HG03442 (cell line): ENCODE data around the gene CALML5.
"Not testable (repeated sequence)": the region's sequence is repeated elsewhere in the genome, so short reads cannot be mapped to it uniquely, and the experiment has no call there.

ENCODE experiments used
- ATAC-seq: cut with Tn5 transposase; IDR thresholded peaks from one replicate; pipeline ENCODE4 v1.9.1; 2021; ENCODE audit warnings: mild to moderate bottlenecking, moderate library complexity; ENCODE audit not compliant: unreplicated experiment

The CALML5 gene

GRCh38 chr10:5485948-5486852 lies 13.2 kb downstream of the CALML5 start:
- ATAC-seq = no peak

GRCh38 chr10:5485290-5485689 lies 14.1 kb downstream of the CALML5 start:
- ATAC-seq = no peak

DNA sequence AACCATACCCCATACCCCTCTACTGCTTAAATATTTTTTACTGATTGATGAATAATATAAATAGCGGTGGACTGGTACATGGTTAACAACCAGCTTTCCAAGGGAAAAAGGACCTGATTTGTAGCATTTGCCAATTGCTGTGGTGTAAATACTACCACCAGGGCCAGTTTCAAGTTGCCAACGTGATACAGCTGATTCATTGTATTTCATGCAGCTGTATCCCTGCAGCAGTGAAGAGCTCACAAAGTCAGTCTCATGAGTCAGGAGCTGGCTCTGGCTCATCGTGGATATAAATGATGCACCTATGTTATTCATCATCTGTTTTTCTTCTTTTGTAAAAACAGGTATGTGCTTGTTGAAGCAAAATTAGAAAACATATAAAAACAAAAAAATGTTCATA lies 15.2 kb downstream of the CALML5 start:
- no peak for ATAC-seq

DNA sequence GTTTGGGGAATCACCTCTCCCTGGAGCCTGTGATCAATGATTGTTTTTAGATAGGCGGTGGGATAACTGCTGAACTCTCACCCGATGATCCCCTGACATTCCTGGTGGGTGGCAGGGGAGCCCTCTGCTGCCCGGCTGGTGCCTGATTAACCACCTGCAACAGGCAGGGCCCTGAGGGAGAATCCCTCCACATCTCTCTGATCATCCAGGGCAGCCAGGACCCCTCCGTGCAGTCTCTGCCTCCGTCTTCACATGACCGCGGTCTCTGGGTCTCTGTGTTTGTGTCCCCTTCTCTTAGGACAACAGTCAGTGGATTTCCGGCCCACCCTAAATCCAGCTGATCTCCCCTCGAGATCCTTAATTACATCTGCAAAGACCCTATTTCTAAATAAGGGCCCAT lies 17.4 kb downstream of the CALML5 start:
- ATAC-seq = no peak

- no peak for ATAC-seq
Measured at GRCh38 chr10:5481121-5481520, 18.2 kb downstream of the CALML5 start.

DNA sequence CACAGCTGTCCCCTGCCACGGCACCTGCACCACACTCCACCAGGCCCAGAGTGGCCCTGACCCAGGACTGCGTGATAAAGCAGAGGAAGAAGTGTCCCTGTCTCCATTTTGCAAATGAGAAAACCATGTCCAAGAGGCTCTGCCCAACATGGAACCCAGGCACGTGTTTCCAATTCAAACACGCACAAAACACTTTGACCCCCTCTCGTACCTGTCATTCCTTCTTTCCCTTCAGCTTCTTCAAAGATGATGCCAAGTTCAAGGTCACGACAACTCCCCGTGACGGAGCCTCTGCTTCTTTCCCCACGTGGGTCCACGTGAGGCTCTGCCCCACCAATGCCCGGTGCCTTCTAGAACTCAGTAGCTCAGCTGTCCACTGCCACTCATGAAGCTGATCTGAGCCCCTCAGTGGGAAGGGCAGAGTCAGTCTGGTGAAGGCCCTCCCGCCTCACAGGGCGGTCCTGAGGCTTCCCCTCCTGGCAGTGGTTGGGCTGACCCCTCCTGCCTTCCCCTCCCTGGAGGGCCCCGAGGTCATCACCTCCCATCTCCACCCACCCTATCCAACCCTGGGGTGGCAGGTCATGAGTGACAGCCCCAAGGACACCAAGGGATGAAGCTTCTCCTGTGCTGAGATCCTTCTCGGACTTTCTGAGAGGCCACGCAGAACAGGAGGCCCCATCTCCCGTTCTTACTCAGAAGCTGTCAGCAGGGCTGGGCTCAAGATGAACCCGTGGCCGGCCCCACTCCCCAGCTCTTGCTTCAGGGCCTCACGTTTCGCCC lies 19.0 kb downstream of the CALML5 start:
- ATAC-seq = no peak

- ATAC-seq = no peak
Measured at GRCh38 chr10:5479481-5480161, 19.7 kb downstream of the CALML5 start.

DNA sequence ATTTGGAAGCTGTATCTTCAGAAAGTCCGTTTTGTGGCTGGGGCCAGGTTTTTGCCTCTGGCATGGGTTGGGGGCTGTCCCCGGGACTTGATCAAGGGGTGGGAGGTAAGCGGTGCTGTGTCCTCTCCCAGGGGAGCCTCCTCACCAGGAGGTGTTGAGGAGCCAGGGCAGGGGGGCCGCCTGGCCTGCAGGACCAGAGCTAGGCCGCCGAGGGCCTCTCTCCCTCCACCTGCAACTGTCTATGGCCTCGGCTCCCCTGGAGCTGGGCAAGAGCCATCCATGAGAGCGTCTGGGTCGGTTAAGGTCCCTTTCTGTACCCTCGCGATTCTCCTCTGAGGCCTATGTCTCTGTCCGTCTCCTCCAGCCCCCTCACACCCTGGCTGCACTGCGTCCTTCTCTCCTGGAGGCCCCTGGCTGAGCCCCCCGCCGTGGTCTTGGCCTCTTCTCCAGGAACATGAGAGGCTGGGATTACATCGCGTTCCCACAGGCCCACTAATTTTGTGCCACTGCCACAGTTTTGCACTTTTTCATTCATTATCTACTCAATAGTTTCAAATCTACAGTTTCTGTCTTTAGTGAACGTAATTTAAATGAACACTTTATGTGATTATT lies 20.6 kb downstream of the CALML5 start:
- no peak for ATAC-seq

- no peak for ATAC-seq
Measured at GRCh38 chr10:5477948-5478693, 21.2 kb downstream of the CALML5 start.

DNA sequence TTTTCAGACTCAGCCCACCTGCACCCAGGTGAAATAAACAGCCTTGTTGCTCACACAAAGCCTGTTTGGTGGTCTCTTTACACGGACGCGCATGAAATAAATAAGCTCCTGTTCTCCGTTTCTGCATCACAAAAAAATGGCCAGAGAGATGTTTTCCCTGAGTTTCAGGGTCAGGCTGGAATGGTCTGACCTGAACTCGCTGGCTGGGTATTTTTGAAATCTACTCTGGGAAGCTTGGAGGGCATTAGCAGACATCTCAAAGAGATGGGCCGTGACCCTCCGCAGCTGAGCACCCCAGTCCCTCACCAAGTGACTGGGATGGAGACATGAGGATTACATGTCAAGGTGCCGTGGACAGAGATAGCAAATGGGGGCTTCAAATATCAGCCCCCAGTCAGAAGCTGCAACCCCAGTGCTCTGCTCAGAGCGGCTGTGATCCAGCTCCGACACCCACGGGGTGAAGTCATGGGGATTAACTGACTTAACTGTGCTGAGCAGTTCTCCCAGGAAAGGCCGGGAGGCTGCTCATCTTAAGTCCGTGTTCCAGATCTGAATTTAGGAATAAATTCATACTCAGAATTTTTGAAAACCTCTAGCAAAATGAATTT lies 22.3 kb downstream of the CALML5 start:
- ATAC-seq = no peak

DNA sequence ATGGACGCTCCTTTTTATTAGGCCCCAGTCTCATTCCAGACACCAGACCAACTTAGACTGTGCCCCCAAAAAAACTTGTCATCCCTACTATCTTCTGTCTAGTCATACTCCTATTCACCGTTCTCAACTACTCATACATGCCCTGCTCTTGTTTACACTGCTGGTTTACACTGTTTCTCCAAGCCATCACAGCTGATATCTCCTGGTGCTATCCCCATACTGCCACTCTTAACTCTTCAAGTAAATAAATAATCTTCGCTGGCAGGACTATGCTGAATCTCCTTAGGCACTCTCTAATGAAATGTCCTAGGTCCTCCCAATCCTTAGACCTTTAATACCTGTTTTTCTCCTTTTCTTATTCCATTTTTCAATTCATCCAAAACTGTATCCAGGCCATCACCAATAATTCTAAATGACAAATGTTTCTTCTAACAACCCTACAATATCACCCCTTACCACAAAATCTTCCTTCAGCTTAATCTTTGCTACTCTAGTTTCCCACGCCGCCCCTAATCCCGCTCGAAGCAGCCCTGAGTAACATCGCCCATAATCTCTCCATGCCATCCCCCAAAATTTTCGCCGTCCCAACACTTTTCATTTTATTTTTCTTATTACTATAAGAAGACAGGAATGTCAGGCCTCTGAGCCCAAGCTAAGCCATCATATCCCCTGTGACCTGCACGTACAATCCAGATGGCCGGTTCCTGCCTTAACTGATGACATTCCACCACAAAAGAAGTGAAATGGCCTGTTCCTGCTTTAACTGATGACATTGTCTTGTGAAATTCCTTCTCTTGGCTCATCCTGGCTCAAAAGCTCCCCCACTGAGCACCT lies 23.2 kb downstream of the CALML5 start:
- ATAC-seq = not testable (repeated sequence)

- not testable (repeated sequence) for ATAC-seq
Measured at GRCh38 chr10:5475088-5475487, 24.3 kb downstream of the CALML5 start.

DNA sequence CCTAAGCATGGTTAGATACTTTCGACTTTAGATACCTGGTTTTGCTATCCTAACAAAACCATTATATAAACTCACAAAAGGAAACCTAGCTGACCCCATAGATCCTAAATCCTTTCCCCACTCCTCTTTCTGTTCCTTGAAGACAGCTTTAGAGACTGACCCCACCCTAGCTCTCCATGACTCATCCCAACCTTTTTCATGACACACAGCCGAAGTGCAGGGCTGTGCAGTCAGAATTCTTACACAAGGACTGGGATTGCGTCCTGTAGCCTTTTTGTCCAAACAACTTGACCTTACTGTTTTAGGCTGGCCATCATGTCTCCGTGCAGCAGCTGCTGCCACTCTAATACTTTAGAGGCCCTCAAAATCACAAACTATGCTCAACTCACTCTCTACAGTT lies 24.7 kb downstream of the CALML5 start:
- not testable (repeated sequence) for ATAC-seq

DNA sequence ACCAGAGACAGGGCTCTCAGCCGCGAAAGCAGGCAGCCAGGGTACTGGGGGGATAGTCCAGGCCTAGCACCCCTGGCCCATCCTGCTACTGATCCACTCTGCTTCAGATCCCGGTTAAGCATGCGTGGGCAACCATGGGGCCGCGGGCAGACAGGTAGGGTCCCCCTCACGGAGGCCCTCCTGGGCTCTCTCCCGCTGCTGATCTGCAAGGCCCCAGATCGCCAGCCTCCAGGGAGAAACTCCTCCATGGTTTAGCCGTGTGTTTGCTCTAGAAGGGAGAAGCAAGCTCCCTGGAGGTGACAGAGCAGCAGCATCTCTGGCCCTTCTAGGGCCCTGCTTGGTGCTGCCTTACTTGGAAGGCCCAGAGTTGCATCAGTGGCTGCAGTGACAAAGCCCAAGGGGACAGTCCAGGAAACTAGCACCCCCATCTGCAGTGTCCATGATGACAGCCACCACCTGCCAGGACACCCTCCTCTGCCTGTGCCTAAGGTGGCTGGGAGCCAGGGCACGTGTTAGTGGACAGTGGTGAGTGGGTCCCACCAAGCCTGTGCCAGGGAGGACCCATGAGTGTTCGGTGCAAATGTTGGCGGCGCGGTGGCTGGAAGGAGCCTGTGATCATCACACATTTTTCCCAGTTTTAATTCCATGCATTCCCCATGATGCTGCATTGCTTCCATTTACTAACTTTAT lies 29.2 kb downstream of the CALML5 start:
- no peak for ATAC-seq

GRCh38 chr10:5469353-5470061 lies 29.9 kb downstream of the CALML5 start:
- ATAC-seq = no peak

- no peak for ATAC-seq
Measured at GRCh38 chr10:5468262-5469106, 30.9 kb downstream of the CALML5 start.
